ENCODE results near the gene EDIL3.

GRCh38 chr5:84202136-84202535, 182.5 kb downstream of the EDIL3 start:
- TF ChIP-seq POLR2AphosphoS5 (IDR thresholded peaks at IDR 0.05) (no peak), POLR2A (IDR thresholded peaks at IDR 0.05) (no peak), CTCF (IDR thresholded peaks at IDR 0.05) (no peak), EP300 (IDR thresholded peaks at IDR 0.05) (no peak)

All from gastroesophageal sphincter (tissue), 3 donors.